Ishikawa (cell line): ENCODE measurements around the gene AKR1B15.
A peak's percentile ranks its signal among the peaks of the same experiment; 100 is the strongest.

Experiments
- CEBPB ChIP-seq: IDR thresholded peaks from 2 replicates; pipeline ENCODE4 v1.6.1; 2012
- CREB1 ChIP-seq: IDR thresholded peaks from 2 replicates; pipeline ENCODE4 v1.6.1; 2012; ENCODE audit warnings: low read depth
- EP300 ChIP-seq: IDR thresholded peaks from 2 replicates; pipeline ENCODE4 v1.6.1; 2012; ENCODE audit warnings: borderline replicate concordance
- FOXM1 ChIP-seq: IDR thresholded peaks from 2 replicates; pipeline ENCODE4 v1.6.1; 2012; ENCODE audit warnings: low read depth, borderline replicate concordance
- MAX ChIP-seq: IDR thresholded peaks from 2 replicates; pipeline ENCODE4 v1.6.1; 2012
- RAD21 ChIP-seq: IDR thresholded peaks from 2 replicates; pipeline ENCODE4 v1.6.1; 2012; ENCODE audit warnings: low read depth
- TAF1 ChIP-seq: IDR thresholded peaks from 2 replicates; pipeline ENCODE4 v1.6.1; 2012; ENCODE audit warnings: low read depth, mild to moderate bottlenecking
- TEAD4 ChIP-seq: IDR thresholded peaks from 2 replicates; pipeline ENCODE4 v1.6.1; 2012
- YY1 ChIP-seq: IDR thresholded peaks from 2 replicates; pipeline ENCODE4 v1.6.1; 2012; ENCODE audit warnings: low read depth
- TF ChIP-seq, protein P1 (sequence below): IDR thresholded peaks from 2 replicates; pipeline ENCODE4 v1.6.1; 2012; ENCODE audit warnings: low read depth, mild to moderate bottlenecking

- TF ChIP-seq CEBPB (no peak), TEAD4 (no peak), FOXM1 (no peak), EP300 (no peak), YY1 (no peak), RAD21 (peak; percentile 30; the same call in 1 of the 2 replicates), CREB1 (no peak), TAF1 (no peak), MAX (no peak)
- TF ChIP-seq, protein P1, sequence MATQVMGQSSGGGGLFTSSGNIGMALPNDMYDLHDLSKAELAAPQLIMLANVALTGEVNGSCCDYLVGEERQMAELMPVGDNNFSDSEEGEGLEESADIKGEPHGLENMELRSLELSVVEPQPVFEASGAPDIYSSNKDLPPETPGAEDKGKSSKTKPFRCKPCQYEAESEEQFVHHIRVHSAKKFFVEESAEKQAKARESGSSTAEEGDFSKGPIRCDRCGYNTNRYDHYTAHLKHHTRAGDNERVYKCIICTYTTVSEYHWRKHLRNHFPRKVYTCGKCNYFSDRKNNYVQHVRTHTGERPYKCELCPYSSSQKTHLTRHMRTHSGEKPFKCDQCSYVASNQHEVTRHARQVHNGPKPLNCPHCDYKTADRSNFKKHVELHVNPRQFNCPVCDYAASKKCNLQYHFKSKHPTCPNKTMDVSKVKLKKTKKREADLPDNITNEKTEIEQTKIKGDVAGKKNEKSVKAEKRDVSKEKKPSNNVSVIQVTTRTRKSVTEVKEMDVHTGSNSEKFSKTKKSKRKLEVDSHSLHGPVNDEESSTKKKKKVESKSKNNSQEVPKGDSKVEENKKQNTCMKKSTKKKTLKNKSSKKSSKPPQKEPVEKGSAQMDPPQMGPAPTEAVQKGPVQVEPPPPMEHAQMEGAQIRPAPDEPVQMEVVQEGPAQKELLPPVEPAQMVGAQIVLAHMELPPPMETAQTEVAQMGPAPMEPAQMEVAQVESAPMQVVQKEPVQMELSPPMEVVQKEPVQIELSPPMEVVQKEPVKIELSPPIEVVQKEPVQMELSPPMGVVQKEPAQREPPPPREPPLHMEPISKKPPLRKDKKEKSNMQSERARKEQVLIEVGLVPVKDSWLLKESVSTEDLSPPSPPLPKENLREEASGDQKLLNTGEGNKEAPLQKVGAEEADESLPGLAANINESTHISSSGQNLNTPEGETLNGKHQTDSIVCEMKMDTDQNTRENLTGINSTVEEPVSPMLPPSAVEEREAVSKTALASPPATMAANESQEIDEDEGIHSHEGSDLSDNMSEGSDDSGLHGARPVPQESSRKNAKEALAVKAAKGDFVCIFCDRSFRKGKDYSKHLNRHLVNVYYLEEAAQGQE, result no peak
These were observed 2.0 kb upstream of the AKR1B15 start for GRCh38 chr7:134546955-134547354.
